Urinary bladder (tissue), 4 donors: Measurements from ENCODE around the gene EMP2. TPM values are rescaled to one million over a fixed set of nuclear protein-coding genes. Genes with fewer than 3 reads are reported as not detected.

Source experiments
- DNase-seq: peaks from one replicate; pipeline ENCODE4 v3.0.0-alpha.2; 2015; ENCODE audit errors: extremely low spot score
- H3K27ac ChIP-seq: one replicate; pipeline ENCODE4 v1.5.1; 2013; ENCODE audit warnings: low read depth, mild to moderate bottlenecking, moderate library complexity
- H3K36me3 ChIP-seq: one replicate; pipeline ENCODE4 v1.6.1; 2013; ENCODE audit warnings: mild to moderate bottlenecking, moderate library complexity; ENCODE audit not compliant: insufficient read depth
- H3K4me1 ChIP-seq: one replicate; pipeline ENCODE4 v1.6.1; 2013; ENCODE audit warnings: mild to moderate bottlenecking, moderate library complexity; ENCODE audit not compliant: insufficient read depth
- H3K4me3 ChIP-seq: one replicate; pipeline ENCODE4 v1.5.1; 2013; ENCODE audit warnings: low read depth, low read length
- WGBS: extraction: QIAGEN DNeasy Blood & Tissue Kit; methylation state at CpG from one replicate; pipeline ENCODE4 v1.1.7; 2013; 5-methylcytosine and 5-hydroxymethylcytosine counted together
- polyA plus RNA-seq: library from polyadenylated mRNA; stranded (reverse); fragments of 200-250 nt; gene quantifications from one replicate; pipeline ENCODE4 v1.2.3, GENCODE V29; 2013
- total RNA-seq: library from RNA; depleted of rRNA; stranded (reverse); fragments of >200 nt; gene quantifications from one replicate; pipeline ENCODE4 v1.2.3, GENCODE V29; 2014
- donor health status: healthy with polysubstance abuse.
- donor health status: healthy.

Gene EMP2
- total and polyA plus RNA-seq, 2 donors = 41.7 to 47.3 TPM

DNA sequence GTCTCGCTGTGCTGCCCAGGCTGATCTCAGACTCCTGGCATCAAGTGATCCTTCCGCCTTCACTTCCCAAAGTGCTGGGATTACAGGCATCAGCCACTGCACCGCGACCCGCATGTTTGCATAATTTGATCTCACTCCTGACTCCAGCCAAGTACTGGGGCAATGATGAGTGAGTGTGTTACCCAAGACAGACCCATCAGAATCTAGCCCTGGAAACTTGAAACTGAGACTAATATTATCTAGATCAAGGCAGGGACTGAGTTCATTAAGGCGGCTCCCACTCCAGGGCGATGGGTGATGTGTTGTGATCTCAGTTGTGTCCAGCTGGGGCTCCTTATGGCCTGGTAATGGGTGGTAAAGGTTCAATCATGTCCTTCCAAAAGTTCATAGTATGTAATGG, 53.4 kb downstream of the EMP2 start:
- no peak for DNase-seq
- 95% methylated on average over 7 of the region's 7 CpGs for WGBS
- H3K27ac ChIP-seq = no peak overlapping the region
- no peak overlapping the region for H3K4me3 ChIP-seq
- H3K36me3 ChIP-seq = no peaks in the 10 kb centered on the region
- no peaks in the 10 kb centered on the region for H3K4me1 ChIP-seq

GRCh38 chr16:10525214-10525825, 55.1 kb downstream of the EMP2 start:
- H3K4me1 ChIP-seq = no peaks in the 10 kb centered on the region
- 68% methylated on average over 6 of the region's 6 CpGs for WGBS
- DNase-seq = no peak
- no peaks in the 10 kb centered on the region for H3K36me3 ChIP-seq
- H3K27ac ChIP-seq = no peak overlapping the region
- H3K4me3 ChIP-seq = no peak overlapping the region

DNA sequence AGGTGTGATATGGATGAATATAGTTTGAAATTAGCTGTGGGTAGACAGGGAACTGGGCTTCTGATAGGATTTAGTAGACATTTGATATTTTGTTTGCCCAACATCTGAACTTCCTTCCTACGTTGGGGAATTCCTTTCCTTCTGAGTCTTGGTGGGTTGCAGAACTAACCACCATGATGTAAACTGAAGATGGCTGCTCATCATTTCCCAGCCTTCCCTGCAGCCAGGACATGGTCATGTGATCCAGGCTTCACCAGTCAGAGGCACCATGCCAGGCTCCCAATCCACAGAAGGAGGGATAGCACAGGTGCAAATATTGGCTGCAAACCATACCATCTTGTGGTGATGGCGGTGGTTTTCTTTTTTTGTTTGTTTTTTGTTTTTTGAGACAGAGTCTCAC, 57.4 kb downstream of the EMP2 start:
- H3K36me3 ChIP-seq = no peaks in the 10 kb centered on the region
- 79% methylated on average over 2 of the region's 2 CpGs for WGBS

GRCh38 chr16:10521681-10522274, 58.6 kb downstream of the EMP2 start:
- 38% methylated on average over 9 of the region's 9 CpGs for WGBS
- Histone ChIP-seq H3K27ac (no peak overlapping the region), H3K4me1 (no peaks in the 10 kb centered on the region), H3K4me3 (no peak overlapping the region), H3K36me3 (no peaks in the 10 kb centered on the region)
- no peak for DNase-seq

More for the DNA sequence above, 57.4 kb downstream of the EMP2 start:
- no peak overlapping the region for H3K4me3 ChIP-seq
- no peak for DNase-seq
- no peak overlapping the region for H3K27ac ChIP-seq
- no peaks in the 10 kb centered on the region for H3K4me1 ChIP-seq

GRCh38 chr16:10520869-10521578, 59.4 kb downstream of the EMP2 start:
- Histone ChIP-seq H3K4me1 (no peaks in the 10 kb centered on the region), H3K36me3 (no peaks in the 10 kb centered on the region), H3K4me3 (no peak overlapping the region), H3K27ac (no peak overlapping the region)
- DNase-seq = no peak
- 78% methylated on average over 7 of the region's 7 CpGs for WGBS

- H3K4me1 ChIP-seq = no peaks in the 10 kb centered on the region
- H3K36me3 ChIP-seq = no peaks in the 10 kb centered on the region
- H3K27ac ChIP-seq = no peak overlapping the region
- no peak overlapping the region for H3K4me3 ChIP-seq
- no peak for DNase-seq
- WGBS = 76% methylated on average over 10 of the region's 10 CpGs
Measured at GRCh38 chr16:10519929-10520868, 60.2 kb downstream of the EMP2 start.

DNA sequence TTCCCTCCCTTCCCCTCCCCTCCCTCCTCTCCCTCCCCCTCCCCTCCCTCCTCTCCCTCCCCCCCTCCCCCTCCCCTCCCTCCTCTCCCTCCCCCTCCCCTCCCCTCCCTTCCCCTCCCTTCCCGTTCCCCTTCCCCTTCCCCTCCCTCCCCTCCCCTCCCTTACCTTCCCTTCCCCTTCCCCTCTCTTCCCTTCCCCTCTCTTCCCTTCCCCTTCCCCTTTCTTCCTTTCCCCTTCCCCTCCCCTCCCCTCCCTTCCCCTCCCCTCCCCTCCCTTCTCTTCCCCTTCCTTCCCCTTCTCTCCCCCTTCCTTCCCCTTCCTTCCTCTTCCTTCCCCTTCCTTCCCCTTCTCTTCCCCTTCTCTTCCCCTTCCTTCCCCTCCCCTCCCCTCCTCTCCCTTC, 61.1 kb downstream of the EMP2 start:
- no peak for DNase-seq
- H3K4me3 ChIP-seq = no peak overlapping the region
- WGBS = no CpG with 5 or more reads among the region's 1 CpG
- no peaks in the 10 kb centered on the region for H3K36me3 ChIP-seq
- H3K4me1 ChIP-seq = no peaks in the 10 kb centered on the region
- no peak overlapping the region for H3K27ac ChIP-seq

- DNase-seq = no peak
- Histone ChIP-seq H3K4me1 (no peaks in the 10 kb centered on the region), H3K36me3 (no peaks in the 10 kb centered on the region), H3K4me3 (no peak overlapping the region), H3K27ac (no peak overlapping the region)
- WGBS = 67% methylated on average over 7 of the region's 7 CpGs
Measured at GRCh38 chr16:10518479-10519041, 61.8 kb downstream of the EMP2 start.

- no peak for DNase-seq
- H3K4me3 ChIP-seq = no peak overlapping the region
- H3K36me3 ChIP-seq = no peaks in the 10 kb centered on the region
- no peaks in the 10 kb centered on the region for H3K4me1 ChIP-seq
- H3K27ac ChIP-seq = no peak overlapping the region
- 73% methylated on average over 5 of the region's 5 CpGs for WGBS
Measured at GRCh38 chr16:10517868-10518267, 62.5 kb downstream of the EMP2 start.

DNA sequence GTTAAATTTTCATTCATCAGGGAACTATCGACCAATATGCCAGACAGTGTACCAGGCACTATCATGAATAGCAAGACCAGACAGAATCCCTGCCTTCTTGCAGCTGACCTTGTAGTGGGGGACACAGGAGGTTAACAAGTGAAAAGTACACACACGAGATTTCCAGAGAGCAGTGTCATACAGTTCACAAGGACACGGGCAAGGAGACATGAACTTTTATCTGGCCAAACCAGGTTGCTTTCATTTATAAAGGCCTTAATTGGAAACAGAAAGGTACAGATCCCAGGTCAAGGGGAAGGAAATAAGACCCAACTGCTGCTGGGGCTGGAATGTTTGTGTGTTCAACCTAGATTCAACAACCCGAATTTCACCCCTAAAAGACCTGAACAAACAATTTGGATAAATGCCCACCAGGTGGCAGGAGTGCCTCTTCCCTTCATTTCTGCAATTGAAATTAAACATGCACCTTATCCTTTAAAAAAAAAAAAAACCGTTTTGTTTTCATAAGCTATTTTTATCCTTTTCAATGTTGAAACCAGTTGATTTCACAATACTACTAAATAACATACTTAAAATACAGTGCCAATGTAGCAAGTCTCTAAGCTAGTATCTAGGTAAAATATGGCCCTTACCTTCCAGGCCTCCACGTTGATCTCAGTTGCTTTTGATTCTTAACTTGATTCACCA, 65.9 kb downstream of the EMP2 start:
- H3K36me3 ChIP-seq = no peaks in the 10 kb centered on the region
- 34% methylated on average over 6 of the region's 6 CpGs for WGBS
- no peaks in the 10 kb centered on the region for H3K4me1 ChIP-seq
- H3K27ac ChIP-seq = no peak overlapping the region
- H3K4me3 ChIP-seq = no peak overlapping the region
- no peak for DNase-seq

GRCh38 chr16:10511829-10512228, 68.6 kb downstream of the EMP2 start:
- no peak for DNase-seq
- Histone ChIP-seq H3K4me1 (no peaks in the 10 kb centered on the region), H3K4me3 (no peak overlapping the region), H3K27ac (no peak overlapping the region), H3K36me3 (no peaks in the 10 kb centered on the region)
- WGBS = 88% methylated on average over 1 of the region's 1 CpG

DNA sequence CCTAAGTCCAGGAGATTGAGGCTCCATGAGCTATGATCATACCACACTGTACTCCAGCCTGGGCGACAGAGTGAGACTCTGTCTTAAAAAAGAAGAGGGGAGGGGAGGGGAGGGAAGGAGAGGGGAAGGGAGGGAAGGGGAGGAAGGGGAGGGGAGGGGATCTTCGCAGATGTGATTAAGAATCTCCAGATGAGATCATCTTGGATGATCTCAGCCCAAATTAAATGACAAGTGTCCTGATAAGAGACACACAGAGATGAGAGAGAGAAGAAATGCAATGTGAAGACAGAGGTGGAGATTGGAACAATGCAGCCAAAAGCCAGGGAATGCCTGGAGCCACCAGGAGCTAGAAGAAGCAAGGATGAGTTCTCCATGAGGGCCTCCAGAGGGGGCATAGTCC, 70.1 kb downstream of the EMP2 start:
- Histone ChIP-seq H3K4me1 (no peaks in the 10 kb centered on the region), H3K4me3 (no peak overlapping the region), H3K27ac (no peak overlapping the region), H3K36me3 (no peaks in the 10 kb centered on the region)
- WGBS = 45% methylated on average over 2 of the region's 2 CpGs
- DNase-seq = no peak

DNA sequence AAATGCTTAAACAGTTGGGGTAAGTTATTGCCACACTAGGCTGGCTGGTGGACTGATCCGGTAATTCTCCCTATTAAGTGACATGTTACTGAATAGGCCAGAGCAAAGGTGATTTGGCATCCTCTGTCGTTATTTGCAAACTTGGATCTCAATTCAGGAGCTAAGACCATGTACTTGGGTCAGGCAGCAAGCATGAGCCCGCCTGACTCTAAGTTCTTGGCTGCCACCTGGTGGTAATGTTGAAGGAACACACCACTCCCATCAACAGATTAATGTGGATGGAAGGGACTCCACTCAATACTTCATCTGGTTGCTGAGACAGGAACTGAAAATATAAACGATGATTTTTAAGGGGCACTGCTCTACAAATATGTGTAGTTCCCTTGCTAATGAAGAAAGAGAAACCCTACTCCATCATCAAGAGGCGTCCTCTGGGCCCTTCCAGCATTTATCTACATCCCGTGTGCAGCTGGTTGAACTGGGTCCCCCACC, 70.8 kb downstream of the EMP2 start:
- peak; percentile 32 for DNase-seq
- no peaks in the 10 kb centered on the region for H3K4me1 ChIP-seq
- 24% methylated on average over 6 of the region's 6 CpGs for WGBS
- no peak overlapping the region for H3K27ac ChIP-seq
- H3K4me3 ChIP-seq = no peak overlapping the region
- H3K36me3 ChIP-seq = no peaks in the 10 kb centered on the region
